HG02678 (cell line): Measurements from ENCODE around the gene EPYC.
A peak's percentile ranks its signal among the peaks of the same experiment; 100 is the strongest.

Experiments
- ATAC-seq: cut with Tn5 transposase; IDR thresholded peaks from one replicate; pipeline ENCODE4 v1.9.1; 2021; ENCODE audit warnings: mild to moderate bottlenecking, moderate library complexity; ENCODE audit not compliant: unreplicated experiment

Gene EPYC

DNA sequence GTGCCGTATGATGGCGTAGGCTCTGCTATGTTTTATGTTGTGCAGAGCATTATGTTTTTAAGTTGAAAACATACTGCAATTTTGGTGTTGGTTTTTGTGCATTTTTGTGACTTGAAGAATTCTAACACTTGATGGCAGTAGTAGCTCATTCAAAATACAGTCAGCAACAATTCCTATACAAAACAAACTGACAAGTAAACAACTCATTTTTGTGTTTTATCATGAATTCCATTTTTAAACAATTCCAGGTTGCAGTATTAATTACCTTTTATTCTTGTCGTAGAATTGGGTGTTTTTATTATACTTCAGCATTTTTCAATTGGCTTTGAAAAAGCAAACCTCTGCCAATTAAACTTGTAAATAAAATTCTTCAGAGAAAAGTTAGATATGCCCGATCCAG lies 45.7 kb downstream of the EPYC start:
- ATAC-seq = no peak

DNA sequence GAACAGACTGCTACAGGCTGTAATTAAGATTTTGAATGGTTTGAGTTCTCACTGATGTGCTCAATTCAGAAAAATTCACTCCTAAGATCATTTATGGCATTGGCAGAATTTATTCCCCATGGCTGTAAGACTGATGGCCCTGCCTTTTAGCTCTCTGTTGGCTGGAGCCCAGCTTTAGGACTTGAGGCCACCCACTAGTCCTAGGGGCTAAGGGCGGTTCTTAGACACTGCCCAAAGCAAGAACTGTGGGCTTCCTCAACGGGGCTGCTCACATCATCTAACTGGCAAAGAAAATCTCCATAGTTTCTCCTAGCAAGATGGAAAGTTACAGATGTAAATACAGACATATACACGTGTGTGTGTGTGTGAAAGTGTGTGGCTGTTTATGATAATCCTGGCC lies 46.4 kb downstream of the EPYC start:
- ATAC-seq = no peak

DNA sequence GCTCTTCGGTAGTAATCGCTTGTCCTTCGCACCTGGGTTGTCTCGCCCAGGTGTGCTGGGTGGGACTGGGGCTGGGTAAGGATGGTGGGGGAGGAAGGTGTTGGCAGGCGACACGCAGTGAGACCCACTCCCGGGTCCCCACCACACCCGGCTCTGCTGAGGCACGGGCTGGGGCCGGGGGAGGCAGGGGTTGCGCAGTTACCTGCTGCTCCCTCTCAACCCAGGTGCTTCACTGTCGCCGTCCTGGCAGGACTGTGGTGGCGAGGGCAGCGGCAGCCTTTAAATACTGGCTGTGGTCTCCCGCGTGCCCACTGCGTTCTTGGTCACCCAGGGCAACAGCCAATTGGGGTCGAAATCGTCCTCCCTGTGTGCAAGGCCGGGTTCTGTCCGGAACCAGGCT lies 49.9 kb downstream of the EPYC start, which contains the start of gene CCER1:
Gene CCER1, minus strand, starts transcription at position 256 of the 400 bp plus-strand sequence. CDS start 434 bp downstream, outside the sequence.
- no peak for ATAC-seq

DNA sequence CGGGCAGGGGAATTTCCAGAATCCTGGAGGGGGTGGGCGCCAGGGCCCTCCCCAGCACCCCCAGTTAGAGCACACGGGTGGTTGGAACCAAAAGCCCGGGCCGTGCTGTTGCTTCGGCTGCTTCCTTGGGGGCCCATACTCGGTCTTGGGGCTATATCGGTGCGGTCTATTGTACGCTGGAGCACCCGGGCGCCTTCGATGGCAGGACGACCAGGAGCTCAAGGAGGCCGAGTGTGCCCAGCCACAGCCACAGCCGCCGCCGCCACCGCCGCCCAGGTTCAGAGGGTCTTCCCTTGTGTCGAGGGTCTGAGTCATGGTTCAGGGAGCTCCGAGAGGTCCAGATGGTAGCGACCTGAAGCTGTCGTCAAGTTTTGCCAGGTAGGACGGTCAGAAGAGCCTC lies 50.3 kb downstream of the EPYC start:
- ATAC-seq = no peak

DNA sequence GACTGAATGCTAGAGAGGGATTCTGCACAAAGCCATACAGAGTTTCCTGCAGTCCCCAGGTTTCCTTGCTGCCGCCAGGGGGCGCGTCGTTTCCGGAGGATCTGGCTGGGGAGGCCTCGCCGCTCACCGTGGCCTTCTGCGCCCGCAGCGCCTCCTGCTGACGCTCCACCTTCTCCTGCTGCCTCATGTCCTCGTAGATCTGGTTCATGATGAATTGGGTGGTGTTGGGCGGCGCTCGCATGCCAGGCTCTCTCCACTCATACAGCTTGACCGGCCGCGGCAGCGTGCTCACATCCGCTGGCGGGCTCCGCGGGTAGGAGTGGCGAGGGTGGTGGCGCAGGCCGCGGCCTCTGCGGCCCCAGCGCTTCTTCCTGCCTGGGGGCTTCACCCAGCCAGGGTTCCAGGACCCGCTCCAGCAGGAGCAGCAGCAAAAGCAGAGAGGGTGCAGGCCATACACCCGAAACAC lies 50.8 kb downstream of the EPYC start:
- no peak for ATAC-seq

DNA sequence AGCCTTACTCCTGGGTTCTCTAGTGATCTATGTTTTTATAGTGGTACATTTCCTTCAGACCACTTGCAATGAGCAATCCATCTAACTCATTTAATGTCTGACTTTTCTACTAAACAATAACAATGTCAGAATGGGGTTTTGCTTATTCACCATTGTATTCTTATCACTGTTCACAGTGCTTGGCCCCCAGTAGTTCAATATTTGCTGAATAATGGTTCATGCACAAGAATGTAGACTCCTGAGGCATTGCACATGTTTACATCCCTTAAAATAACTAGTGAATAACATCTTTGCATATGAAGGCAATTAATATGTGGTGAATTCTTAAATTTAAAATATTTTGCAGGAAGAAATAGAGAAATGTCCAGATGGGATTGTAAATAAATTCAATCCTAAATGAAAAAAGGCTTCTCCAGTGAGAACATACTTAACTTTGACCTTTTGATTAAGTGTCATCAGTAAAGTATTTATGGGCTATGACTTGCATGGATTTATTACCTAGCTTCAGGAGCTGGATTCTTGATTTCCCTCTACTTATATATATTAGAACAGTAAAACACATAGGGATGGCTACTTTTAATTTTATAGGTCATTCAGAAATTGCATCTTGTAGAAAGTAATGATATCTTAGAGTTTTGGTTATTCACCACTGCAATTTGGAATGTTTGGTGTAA lies 53.2 kb downstream of the EPYC start:
- ATAC-seq = no peak

DNA sequence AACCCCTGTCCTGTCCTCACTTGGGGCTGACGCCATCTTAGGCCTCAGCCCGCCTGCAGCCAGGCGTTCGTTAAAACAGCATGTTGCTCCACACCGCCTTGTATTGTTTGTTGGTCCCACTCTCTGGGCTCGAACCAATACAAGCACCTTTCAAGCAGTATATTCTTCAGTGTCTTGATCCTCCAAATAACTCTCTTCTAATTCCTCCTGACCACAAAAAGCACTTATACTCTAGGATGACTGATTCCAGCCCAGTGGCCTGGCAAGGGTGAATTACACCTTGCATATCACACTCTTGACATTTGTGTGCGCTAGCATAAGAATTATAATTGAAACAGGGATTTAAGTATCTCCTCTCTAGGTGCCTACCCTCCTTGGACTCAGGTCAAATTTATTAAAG lies 56.9 kb downstream of the EPYC start:
- no peak for ATAC-seq

DNA sequence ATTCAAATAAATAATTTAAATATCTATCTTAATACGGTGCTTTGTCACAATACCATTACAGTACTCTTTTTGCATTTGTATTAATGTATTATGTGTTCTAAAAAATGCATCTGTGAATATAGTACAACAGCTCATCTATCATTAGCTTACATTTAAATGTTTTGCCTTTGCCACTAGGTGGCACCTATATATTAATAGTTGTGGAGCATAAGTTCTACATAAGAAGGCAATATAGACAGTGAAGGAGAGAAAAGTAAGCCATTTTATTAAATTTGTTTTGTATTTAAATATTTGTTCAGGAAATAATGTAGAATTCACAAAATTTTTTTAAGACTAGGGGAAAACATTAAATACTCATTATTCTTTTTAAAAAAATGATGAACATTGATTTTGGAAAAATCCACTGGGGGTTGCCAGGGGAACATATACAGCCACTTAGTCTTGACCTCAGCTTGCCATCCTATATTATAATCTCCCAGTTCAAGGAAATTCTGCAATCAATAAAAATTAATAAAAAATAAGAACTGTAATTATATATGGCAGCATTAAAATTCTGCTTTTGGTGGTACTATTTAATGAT lies 59.6 kb downstream of the EPYC start:
- peak; percentile 83 for ATAC-seq

DNA sequence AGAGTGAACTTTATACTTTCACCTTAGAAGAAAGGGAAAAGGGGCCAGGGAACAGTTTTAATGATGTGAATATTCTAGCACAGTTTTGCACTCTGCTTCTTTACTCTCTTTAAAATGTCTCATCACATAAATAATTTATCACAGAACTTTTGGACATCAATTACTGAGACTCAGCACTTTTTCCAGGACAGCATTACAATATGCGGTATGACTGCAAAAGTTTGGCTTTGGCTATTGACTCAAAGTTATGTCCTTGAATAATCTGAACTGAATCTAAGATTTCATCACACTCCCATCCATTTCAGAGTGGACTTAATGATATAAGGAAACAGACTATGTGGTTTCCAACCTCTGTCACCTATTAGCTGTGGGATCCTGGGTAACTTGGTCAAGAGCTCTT lies 61.5 kb downstream of the EPYC start:
- ATAC-seq = no peak

DNA sequence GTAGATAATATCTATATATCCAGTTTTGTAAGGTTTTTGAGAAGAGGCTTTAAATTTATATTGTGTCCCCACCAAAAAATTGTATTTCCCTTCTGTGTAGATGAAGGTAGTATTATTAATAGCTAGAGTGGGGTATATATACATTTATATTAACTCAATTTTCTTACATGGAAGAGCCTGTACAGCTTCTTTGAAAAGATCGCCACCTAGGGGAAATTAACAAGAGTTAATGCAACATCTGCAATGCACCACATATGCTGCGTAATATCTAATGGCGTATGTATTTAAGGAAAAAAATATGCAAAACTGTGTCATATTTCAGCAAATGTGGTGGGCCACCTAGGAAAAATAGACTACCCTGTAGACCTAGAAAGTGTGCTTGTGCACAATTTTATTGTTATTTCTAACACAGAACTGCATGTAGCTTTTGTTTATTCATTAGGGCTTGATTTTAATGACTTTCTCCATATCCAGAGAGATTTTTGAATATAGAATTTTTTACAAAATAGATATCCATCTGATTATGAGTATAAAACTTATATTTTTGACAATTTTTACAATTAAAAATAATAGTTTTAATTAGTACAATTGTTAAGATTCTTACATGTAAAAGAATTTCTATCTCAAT lies 63.8 kb downstream of the EPYC start:
- peak; percentile 67 for ATAC-seq

DNA sequence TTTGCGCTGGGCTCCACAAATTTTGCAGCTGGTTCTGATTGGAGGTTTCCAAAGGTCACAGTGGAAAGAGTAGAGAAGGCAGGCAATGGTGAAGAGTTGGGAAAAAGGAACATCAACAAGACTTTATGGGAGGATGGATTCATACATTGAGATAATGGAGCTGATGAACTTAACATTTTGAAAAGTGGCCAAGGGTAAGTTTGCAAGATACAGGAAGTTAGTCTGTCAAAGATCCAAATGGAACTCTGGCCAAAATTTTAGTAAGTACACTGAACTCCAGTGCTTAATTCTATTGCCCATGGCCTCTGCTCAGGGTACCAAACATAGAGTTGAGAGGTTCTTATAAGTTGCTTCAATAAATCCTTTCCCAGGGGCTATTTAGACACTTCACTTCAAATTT lies 65.4 kb downstream of the EPYC start:
- ATAC-seq = no peak

DNA sequence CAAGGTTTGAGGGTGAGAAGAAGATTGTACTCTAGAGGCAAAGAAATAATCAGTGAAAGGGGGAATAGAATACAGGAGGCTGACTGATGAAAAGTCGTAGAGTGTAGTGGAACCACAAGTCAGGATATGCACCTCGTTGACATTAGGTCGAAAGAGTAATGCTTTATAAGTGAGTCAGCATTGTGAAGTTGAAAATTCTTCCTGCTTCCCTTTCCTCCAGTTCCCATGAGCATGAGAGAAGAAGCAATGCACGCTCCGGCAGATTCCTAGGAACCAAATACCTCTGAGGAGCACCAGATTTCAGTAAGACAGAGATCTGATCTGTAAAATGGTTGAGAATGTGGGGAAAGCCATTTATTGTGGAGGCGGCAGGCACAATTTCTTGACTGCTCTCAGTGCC lies 66.3 kb downstream of the EPYC start:
- no peak for ATAC-seq

DNA sequence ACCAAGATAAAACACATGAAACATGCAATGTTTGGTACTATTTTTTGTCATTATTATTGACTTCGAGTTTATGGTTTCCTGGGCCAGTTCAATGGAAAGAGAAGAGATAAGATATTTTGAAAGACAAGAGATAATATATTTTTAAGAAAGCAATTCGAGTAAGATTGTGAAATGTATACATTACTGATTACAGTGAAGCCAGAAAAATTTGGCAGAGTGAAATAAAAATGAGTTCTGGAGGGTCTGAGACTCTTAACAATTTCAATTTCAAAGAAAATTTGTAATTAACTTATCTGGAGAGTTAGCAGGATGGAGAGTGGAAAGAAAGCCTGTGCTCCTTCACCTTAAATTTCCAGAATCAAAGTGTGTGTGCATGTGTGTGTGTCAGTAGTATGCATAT lies 67.1 kb downstream of the EPYC start:
- ATAC-seq = no peak

DNA sequence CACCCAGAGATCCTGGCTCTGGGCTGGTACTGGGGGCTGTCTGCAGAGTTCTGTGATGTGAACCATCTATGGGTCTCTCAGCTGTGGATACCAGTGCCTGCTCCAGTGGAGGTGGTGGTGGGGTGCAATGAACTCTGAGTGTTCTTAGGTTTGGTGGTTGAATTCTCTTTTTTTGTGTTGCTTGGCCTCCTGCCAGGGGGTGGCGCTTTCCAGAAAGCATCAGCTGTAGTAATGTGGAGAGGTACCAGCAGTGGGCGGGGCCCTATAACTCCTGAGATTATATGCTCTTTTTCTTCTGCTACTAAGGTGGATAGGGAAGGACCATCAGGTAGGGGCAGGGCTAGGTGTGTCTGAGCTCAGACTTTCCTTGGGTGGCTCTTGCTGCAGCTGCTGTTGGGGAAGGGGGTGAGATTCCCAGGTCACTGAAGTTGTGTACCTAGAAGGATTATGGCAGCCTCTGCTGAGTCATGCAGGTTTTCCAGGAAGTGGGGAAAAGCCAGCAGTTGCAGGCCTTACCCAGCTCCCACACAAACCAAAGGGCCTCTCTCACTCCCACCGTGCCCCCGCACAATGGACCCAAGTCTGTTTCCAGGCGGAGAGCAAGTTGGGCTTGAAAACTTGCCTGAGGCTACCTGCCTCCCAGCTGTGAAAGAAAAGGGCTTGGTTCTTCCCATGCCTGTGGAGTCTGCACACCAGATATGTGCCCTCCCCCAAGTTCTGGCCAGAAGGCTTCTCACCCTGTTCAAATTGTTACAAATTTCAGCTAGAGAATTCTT lies 68.4 kb downstream of the EPYC start:
- no peak for ATAC-seq

DNA sequence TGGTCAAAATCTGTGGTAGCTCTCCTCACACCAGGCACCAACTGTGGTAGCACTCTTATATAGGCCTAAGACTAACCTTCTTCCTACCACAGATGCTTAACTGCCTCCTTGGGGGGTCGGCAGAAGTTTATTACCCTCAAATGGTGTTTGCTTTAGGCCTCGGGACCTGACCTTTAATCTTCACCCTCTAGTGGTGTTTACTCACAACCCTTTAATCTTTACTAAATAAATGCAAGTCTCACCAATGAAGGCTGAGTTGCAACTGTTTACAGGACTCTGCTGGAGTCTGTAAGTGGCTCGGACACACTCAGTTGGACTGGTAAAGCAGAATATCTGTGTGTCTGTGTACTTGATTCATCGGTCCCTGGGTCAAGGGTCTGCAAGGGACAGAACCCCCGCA lies 79.2 kb downstream of the EPYC start:
- ATAC-seq = no peak

DNA sequence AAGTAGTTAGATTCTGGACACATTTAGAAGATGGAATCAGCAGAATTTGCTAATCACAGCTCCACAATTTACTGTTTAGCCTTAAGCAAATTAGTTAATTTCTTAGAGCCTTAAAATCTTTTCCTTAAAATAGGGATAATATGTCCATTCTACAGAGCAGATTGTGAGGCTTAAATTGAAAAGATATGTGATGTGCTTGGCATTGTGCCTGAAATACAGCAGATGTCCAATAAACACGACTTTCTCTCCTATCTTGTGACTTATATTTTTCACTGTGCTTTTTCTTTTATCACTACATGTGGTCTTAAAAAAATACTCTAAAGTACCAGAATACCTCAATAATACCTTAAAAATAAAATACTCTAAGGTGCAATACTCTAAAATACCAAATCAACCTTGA lies 80.4 kb downstream of the EPYC start:
- no peak for ATAC-seq

DNA sequence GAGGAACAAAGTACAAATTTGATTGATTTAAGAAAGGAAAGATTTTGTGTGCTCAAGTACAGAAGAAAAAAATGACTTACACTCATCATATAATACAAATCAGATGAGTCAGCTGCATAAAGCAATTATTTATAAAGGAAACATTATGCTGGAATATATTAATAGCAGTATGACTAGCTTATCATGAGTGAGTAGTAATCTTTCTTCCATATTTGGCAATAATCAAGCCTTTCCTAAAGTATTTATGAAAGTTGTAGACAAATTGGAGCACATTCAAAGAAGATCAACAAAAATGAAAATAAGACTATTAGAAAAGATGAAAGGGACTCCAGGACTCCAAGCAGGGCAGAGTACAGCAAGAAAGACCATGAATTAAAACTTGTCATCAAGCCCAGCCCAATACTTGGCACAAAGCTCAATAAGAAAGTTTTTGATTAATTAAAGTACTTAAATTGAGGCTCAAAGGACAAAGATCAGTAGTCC lies 82.6 kb downstream of the EPYC start:
- ATAC-seq = no peak

DNA sequence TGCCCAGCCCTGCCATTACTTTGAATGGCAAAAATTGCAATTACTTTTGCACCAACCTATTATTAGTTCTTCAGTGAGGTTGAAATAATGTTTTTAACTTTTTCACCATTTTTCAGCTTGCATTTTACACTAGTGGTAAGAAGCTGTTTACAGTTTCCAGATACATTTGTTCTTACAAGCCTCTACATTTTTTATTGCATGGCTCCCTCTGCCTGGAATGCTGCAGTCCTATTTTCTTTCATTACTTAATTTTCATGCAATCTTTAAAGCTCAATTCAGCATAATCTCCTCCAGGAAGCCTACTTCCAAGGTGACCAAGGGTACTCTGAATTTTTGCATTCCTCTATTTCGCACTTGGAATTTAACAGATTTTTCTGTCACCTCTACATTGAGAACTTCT lies 83.2 kb downstream of the EPYC start:
- no peak for ATAC-seq

DNA sequence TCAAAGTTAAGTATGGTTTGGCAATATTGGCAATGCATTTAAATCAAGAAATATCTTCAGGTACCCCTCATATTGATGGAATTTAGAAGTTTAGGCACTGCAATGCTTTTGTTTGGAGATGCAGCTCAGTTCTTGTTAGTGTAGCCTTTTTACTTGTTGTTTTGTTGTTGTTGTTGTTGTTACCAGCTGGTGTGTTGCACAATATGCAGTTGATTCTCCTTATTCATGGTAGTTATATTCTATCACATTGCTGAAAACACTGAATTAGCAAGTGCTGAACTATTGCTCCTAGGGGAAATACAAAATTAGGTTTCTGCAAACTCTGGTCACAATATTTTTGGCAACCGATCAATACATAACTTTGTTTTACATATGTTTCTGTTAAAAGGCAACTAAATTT lies 84.5 kb downstream of the EPYC start:
- no peak for ATAC-seq

DNA sequence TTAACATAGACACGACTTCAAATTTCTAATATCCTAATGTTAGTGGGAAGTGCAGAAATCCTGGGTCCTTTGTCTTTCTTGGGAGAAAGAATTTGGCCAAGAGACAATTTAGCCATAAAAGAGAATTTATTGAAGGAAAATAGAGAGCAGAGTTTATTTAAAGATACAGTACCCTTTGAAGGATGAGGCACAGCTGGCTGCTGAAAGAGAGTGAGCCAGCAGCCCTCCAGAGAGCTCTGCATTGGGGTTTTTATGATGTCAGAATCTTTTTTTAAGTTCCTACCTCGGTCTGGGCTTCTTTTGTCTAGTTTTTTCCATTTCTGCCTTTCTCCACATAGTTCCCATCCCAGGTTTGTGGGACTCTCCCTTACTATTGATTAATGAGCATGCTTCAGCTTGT lies 87.3 kb downstream of the EPYC start:
- ATAC-seq = no peak

DNA sequence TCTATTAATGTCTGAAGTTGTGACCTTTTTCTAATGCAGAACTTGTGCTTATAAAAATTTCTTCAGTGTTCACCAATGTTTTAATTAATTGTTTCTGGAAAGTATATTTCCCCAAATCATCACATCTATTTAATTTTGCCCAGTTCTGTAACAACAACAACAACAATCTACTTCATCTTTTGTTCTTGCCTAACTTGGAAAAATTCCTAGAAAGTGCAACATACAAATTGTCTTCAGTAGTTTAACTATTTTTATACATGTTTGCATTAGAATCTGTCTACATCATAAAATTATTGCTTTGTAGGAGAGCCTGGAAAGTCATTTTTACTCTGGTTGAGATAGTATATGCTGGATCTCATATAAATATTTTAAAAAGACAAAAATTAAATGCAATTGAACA lies 88.3 kb downstream of the EPYC start:
- no peak for ATAC-seq

DNA sequence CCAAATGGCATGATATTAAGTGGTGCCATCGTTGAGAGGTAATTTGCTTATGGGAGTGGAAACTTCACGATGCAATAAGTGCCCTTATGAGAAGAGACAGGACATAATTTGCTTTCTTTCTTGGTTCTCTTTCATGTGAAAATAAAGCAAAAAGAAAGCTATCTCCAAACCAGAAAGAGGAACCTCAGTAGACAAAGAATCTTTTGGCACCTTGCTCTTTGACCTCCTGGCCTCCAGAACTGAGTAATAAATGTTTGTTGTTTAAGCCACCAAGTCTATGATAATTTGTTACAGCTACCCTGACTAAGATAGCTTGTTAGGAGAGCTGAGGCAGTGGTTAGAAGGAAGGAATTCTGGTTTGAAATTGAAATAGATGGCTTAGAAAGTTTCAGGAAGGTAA lies 89.4 kb downstream of the EPYC start:
- no peak for ATAC-seq
